Gastrocnemius medialis (tissue), 4 donors: ENCODE results near the gene HOXA7.

Experiments used
- CTCF ChIP-seq, 5 experiments: fragments of 450-650 bp in 3 of 5; fragments of 200-600 bp in 2 of 5; sonication (generic) in 2 of 5; IDR thresholded peaks in 4 of 5; conservative IDR thresholded peaks in 1 of 5; 1 replicate in 4 of 5; 2 replicates in 1 of 5; pipeline ENCODE4 v1.5.1; 2016 to 2019; ENCODE audit warnings: antibody characterized with exemption in 5 of 5, mild to moderate bottlenecking in 3 of 5, moderate library complexity in 3 of 5
- POLR2A ChIP-seq, 2 donors: fragments of 450-650 bp; IDR thresholded peaks; one replicate each; pipeline ENCODE4 v1.6.1; 2017; ENCODE audit warnings: antibody characterized with exemption in 2 of 2, mild to moderate bottlenecking in 2 of 2, moderate library complexity in 2 of 2

- TF ChIP-seq CTCF (IDR thresholded peaks at IDR 0.05 in 4 of 5, conservative IDR thresholded peaks at IDR 0.05 in 1 of 5) (peak in 4 of 5 experiments; percentile 10 to 36 (median 26)), POLR2A (IDR thresholded peaks at IDR 0.05) (peak; percentile 81 to 86)
Observed at GRCh38 chr7:27165089-27165995, 8.9 kb upstream of the HOXA7 start, which contains the start of gene HOXA9.
